Mesendoderm (in vitro differentiated cells): ENCODE results near the gene RFC2.

Experiments used
- DNase-seq: peaks from one replicate; pipeline ENCODE4 v3.0.0; 2013
- H2AK5ac ChIP-seq: 2 replicates; pipeline ENCODE4 v1.6.1; 2013; ENCODE audit warnings: low read length, inconsistent platforms
- H2BK120ac ChIP-seq: 2 replicates; pipeline ENCODE4 v1.6.1; 2013; ENCODE audit warnings: low read depth, mild to moderate bottlenecking, low read length, moderate library complexity, mixed read lengths
- H2BK15ac ChIP-seq: replicated peaks from 2 replicates; pipeline ENCODE4 v1.6.1; 2013; ENCODE audit warnings: low read depth, mild to moderate bottlenecking, moderate library complexity
- H2BK5ac ChIP-seq: 2 replicates; pipeline ENCODE4 v1.6.1; 2013; ENCODE audit warnings: low read length, inconsistent platforms
- H3K18ac ChIP-seq: 2 replicates; pipeline ENCODE4 v1.6.1; 2013; ENCODE audit warnings: mild to moderate bottlenecking, low read length, mixed read lengths
- H3K23ac ChIP-seq: one replicate; pipeline ENCODE4 v1.6.1; 2013; ENCODE audit warnings: low read length
- H3K27ac ChIP-seq: 2 replicates; pipeline ENCODE4 v1.5.1; 2013; ENCODE audit warnings: low read depth, mild to moderate bottlenecking, inconsistent platforms, low read length, moderate library complexity
- H3K27me3 ChIP-seq: 2 replicates; pipeline ENCODE4 v1.6.1; 2013; ENCODE audit warnings: low read length, control low read depth, mild to moderate bottlenecking, inconsistent platforms; ENCODE audit not compliant: insufficient read depth, poor library complexity
- H3K36me3 ChIP-seq: 2 replicates; pipeline ENCODE4 v1.6.1; 2013; ENCODE audit warnings: low read length, inconsistent platforms; ENCODE audit not compliant: control insufficient read depth, insufficient read depth
- H3K4ac ChIP-seq: one replicate; pipeline ENCODE4 v1.6.1; 2013; ENCODE audit warnings: low read depth, mild to moderate bottlenecking, low read length, moderate library complexity
- H3K4me1 ChIP-seq: 2 replicates; pipeline ENCODE4 v1.6.1; 2013; ENCODE audit warnings: low read depth, low read length, inconsistent platforms; ENCODE audit not compliant: control insufficient read depth
- H3K4me2 ChIP-seq: 2 replicates; pipeline ENCODE4 v1.6.1; 2013; ENCODE audit warnings: low read length
- H3K4me3 ChIP-seq: 2 replicates; pipeline ENCODE4 v1.5.1; 2013; ENCODE audit warnings: mild to moderate bottlenecking, low read length
- H3K56ac ChIP-seq: one replicate; pipeline ENCODE4 v1.6.1; 2013; ENCODE audit warnings: low read length
- H3K79me1 ChIP-seq: 2 replicates; pipeline ENCODE4 v1.6.1; 2013; ENCODE audit warnings: low read length, inconsistent platforms
- H3K79me2 ChIP-seq: 2 replicates; pipeline ENCODE4 v1.6.1; 2013; ENCODE audit warnings: mild to moderate bottlenecking, low read length; ENCODE audit not compliant: control insufficient read depth, insufficient read depth
- H3K9ac ChIP-seq: 2 replicates; pipeline ENCODE4 v1.6.1; 2013; ENCODE audit warnings: low read length, inconsistent platforms
- H4K5ac ChIP-seq: one replicate; pipeline ENCODE4 v1.6.1; 2013; ENCODE audit warnings: low read length
- H4K8ac ChIP-seq: one replicate; pipeline ENCODE4 v1.6.1; 2013; ENCODE audit warnings: low read depth, mild to moderate bottlenecking, control low read depth, low read length, moderate library complexity
- whole genome bisulfite sequencing: extraction: QIAGEN DNeasy Blood & Tissue Kit; methylation state at CpG from one replicate; pipeline ENCODE4 v1.1.7; 2013; ENCODE audit warnings: low lambda C conversion rate, missing lambda C conversion rate; ENCODE audit not compliant: insufficient coverage; ENCODE audit errors: extremely low coverage; 5-methylcytosine and 5-hydroxymethylcytosine counted together

The RFC2 gene

DNA sequence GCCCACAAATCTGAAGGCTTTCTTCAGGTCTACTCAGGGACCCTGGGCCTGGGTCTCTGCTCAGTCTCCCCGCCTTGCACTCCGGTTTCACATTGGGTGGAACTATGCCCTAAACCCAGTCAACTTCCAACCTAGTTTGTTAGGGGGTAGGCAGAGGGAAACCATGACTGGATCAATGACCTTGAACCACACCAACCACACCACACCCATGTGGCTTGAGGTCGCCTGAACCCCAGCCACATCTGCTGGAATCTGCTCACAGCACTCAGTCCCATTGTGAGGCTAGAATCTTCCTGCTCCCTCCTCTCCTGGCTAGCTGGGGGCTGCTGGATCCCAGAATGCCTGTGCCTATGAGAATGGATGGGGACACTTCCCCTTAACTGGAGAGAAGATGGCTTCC is 17.9 kb downstream of the RFC2 start:
- Histone ChIP-seq H2BK15ac (no peak overlapping the region), H3K9ac (no peak overlapping the region), H3K36me3 (peaks cover 21% of the 10 kb centered on the region), H3K18ac (no peak overlapping the region), H4K5ac (no peak overlapping the region), H4K8ac (no peak overlapping the region), H3K27me3 (no peaks in the 10 kb centered on the region), H3K4me1 (no peaks in the 10 kb centered on the region), H3K23ac (no peak overlapping the region), H3K4me3 (no peak overlapping the region), H3K4ac (no peak overlapping the region), H2BK5ac (no peak overlapping the region), H3K79me2 (no peaks in the 10 kb centered on the region), H3K27ac (no peak overlapping the region), H3K79me1 (no peaks in the 10 kb centered on the region), H3K56ac (no peak overlapping the region), H2AK5ac (no peak overlapping the region), H2BK120ac (no peak overlapping the region), H3K4me2 (no peak overlapping the region)
- WGBS: no CpG with 5 or more reads among the region's 3 CpGs
- DNase-seq: no peak

DNA sequence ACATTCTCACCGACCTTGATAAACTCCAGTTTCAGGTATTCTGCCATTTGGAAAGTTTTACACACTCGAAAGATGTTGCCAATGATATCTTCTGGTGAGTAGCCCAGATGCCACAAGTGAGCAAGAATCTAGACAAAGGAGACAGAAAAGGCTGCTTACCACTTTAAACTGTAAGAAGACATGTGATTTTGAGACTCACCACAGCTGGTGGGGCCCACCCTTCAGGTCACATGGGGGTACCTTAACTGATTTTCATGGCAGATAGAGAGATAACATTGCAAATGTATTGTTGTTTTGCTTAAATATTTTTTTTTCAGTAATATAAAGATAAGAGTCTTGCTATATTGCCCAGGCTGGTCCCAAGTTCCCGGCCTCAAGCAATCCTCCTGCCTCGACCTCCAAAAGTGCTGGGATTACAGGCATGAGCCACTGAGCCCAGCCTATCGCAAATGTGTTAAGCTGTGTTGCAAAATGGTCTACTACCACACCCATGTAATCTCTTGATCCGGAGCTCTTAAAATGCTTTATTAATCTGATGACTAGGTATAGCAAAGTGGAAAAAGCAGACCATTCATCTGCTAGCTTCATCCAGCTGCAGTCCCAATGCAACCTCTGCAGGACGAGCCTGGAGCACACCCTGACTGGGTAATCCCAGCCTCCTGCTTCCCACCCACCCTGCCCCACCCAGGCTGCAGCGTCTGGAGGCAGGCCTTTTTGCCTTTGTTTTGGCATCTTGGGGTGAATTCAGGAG is 18.5 kb downstream of the RFC2 start:
- no peak overlapping the region for H3K4me2 ChIP-seq
- no peaks in the 10 kb centered on the region for H3K79me1 ChIP-seq
- H3K4me1 ChIP-seq: no peaks in the 10 kb centered on the region
- peaks cover 18% of the 10 kb centered on the region for H3K36me3 ChIP-seq
- no peak overlapping the region for H4K5ac ChIP-seq
- H3K18ac ChIP-seq: no peak overlapping the region
- no peak overlapping the region for H3K9ac ChIP-seq
- no peak overlapping the region for H2BK120ac ChIP-seq
- no peak overlapping the region for H2BK15ac ChIP-seq
- H3K23ac ChIP-seq: no peak overlapping the region
- no peak overlapping the region for H2AK5ac ChIP-seq
- no peak overlapping the region for H3K56ac ChIP-seq
- no peak overlapping the region for H3K4me3 ChIP-seq
- H2BK5ac ChIP-seq: no peak overlapping the region
- no CpG with 5 or more reads among the region's 8 CpGs for WGBS
- no peak for DNase-seq
- H3K27me3 ChIP-seq: no peaks in the 10 kb centered on the region
- H4K8ac ChIP-seq: no peak overlapping the region
- H3K79me2 ChIP-seq: no peaks in the 10 kb centered on the region
- H3K27ac ChIP-seq: no peak overlapping the region
- no peak overlapping the region for H3K4ac ChIP-seq

- no peaks in the 10 kb centered on the region for H3K4me1 ChIP-seq
- no peak overlapping the region for H2BK5ac ChIP-seq
- peaks cover 15% of the 10 kb centered on the region for H3K36me3 ChIP-seq
- no peak overlapping the region for H3K18ac ChIP-seq
- H3K23ac ChIP-seq: no peak overlapping the region
- H4K5ac ChIP-seq: no peak overlapping the region
- no peak overlapping the region for H4K8ac ChIP-seq
- no peaks in the 10 kb centered on the region for H3K27me3 ChIP-seq
- H3K4me2 ChIP-seq: no peak overlapping the region
- H3K4ac ChIP-seq: no peak overlapping the region
- H3K9ac ChIP-seq: no peak overlapping the region
- DNase-seq: no peak
- no peak overlapping the region for H3K4me3 ChIP-seq
- no peak overlapping the region for H2AK5ac ChIP-seq
- H3K27ac ChIP-seq: no peak overlapping the region
- WGBS: no CpG with 5 or more reads among the region's 13 CpGs
- no peak overlapping the region for H2BK120ac ChIP-seq
- no peaks in the 10 kb centered on the region for H3K79me2 ChIP-seq
- no peak overlapping the region for H2BK15ac ChIP-seq
- H3K56ac ChIP-seq: no peak overlapping the region
- H3K79me1 ChIP-seq: no peaks in the 10 kb centered on the region
Observed at GRCh38 chr7:74233655-74234285, 20.4 kb downstream of the RFC2 start.

DNA sequence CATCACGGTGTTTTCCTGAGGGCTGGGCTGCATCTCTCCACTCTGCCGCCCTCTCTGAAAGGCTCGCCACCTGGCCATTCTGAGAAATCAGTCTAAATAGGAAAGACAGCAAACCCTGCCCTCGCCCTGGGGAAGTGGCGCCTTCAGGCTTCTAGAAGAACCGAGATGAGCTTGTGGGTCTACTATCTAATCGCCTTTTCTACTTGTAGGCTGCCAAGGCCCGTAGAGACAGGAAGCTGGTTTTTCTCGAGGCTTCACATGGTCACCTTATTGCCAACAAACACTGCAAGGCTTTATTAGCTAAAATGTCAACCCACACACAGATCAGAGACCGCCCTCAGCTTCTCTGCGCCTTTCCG is 23.0 kb downstream of the RFC2 start:
- WGBS: no CpG with 5 or more reads among the region's 12 CpGs
- H3K36me3 ChIP-seq: peaks cover 7% of the 10 kb centered on the region

DNA sequence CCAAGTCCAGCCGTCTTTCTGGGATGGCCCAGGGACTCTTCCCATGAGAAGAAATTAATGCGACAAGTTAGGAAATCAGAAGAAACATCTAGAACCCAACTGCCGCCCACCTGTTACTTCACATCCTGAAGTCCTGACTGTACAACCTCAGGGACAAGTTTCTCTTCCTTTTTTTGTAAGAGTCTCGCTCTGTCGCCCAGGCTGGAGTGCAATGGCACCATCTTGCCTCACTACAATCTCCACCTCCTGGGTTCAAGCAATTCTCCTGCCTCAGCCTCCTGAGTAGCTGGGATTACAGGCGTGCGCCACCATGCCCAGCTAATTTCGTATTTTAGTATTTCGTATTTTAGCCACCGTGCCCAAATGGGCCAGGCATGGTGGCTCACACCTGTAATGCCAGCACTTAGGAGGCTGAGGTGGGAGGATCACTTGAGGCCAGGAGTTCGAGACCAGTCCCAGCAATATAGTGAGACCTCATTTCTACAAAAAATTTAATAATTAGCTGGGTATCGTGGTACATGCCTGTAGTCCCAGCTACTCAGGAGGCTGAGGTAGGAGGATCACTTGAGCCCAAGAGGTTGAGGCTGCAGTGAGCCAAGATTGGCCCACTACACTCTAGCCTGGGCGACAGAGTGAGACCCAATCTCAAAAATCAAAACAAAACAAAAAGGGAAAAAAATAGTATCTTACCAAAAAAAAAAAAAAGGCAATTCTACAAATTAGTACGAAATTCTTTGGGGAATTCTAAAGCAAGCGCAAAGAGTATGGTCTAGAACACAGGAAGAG is 23.6 kb downstream of the RFC2 start:
- no CpG with 5 or more reads among the region's 15 CpGs for WGBS
- H3K4me3 ChIP-seq: no peak overlapping the region
- no peaks in the 10 kb centered on the region for H3K79me1 ChIP-seq
- no peak for DNase-seq
- H2BK15ac ChIP-seq: no peak overlapping the region
- no peaks in the 10 kb centered on the region for H3K79me2 ChIP-seq
- H2BK5ac ChIP-seq: no peak overlapping the region
- no peak overlapping the region for H3K23ac ChIP-seq
- H3K27me3 ChIP-seq: no peaks in the 10 kb centered on the region
- no peak overlapping the region for H3K27ac ChIP-seq
- no peak overlapping the region for H3K18ac ChIP-seq
- no peak overlapping the region for H3K56ac ChIP-seq
- H4K5ac ChIP-seq: no peak overlapping the region
- H3K4me1 ChIP-seq: no peaks in the 10 kb centered on the region
- no peak overlapping the region for H2BK120ac ChIP-seq
- H2AK5ac ChIP-seq: no peak overlapping the region
- peaks cover 7% of the 10 kb centered on the region for H3K36me3 ChIP-seq
- H3K9ac ChIP-seq: no peak overlapping the region
- H3K4me2 ChIP-seq: no peak overlapping the region
- H4K8ac ChIP-seq: no peak overlapping the region
- no peak overlapping the region for H3K4ac ChIP-seq

More for the DNA sequence above, 23.0 kb downstream of the RFC2 start:
- no peak overlapping the region for H3K9ac ChIP-seq
- no peaks in the 10 kb centered on the region for H3K27me3 ChIP-seq
- no peak overlapping the region for H3K4me2 ChIP-seq
- no peak overlapping the region for H2BK120ac ChIP-seq
- no peak overlapping the region for H3K23ac ChIP-seq
- no peaks in the 10 kb centered on the region for H3K79me2 ChIP-seq
- H3K18ac ChIP-seq: no peak overlapping the region
- no peak overlapping the region for H3K4me3 ChIP-seq
- no peaks in the 10 kb centered on the region for H3K4me1 ChIP-seq
- H3K27ac ChIP-seq: no peak overlapping the region
- H3K4ac ChIP-seq: no peak overlapping the region
- no peak overlapping the region for H4K8ac ChIP-seq
- DNase-seq: no peak
- no peak overlapping the region for H3K56ac ChIP-seq
- no peak overlapping the region for H2AK5ac ChIP-seq
- no peaks in the 10 kb centered on the region for H3K79me1 ChIP-seq
- H4K5ac ChIP-seq: no peak overlapping the region
- H2BK5ac ChIP-seq: no peak overlapping the region
- no peak overlapping the region for H2BK15ac ChIP-seq
